B cell (primary cell): Measurements from ENCODE around the gene SPHK2.

Experiments
- EZH2 ChIP-seq: IDR thresholded peaks from 2 replicates; pipeline ENCODE4 v1.6.1; 2012; ENCODE audit warnings: borderline replicate concordance, low read depth, mild to moderate bottlenecking, moderate library complexity, low read length; ENCODE audit not compliant: insufficient read depth, poor library complexity, severe bottlenecking
- TF ChIP-seq, protein P1 (sequence below): fragments of 200-600 bp; IDR thresholded peaks from one replicate; pipeline ENCODE4 v1.8.0; 2022; ENCODE audit warnings: antibody characterized with exemption, mild to moderate bottlenecking

DNA sequence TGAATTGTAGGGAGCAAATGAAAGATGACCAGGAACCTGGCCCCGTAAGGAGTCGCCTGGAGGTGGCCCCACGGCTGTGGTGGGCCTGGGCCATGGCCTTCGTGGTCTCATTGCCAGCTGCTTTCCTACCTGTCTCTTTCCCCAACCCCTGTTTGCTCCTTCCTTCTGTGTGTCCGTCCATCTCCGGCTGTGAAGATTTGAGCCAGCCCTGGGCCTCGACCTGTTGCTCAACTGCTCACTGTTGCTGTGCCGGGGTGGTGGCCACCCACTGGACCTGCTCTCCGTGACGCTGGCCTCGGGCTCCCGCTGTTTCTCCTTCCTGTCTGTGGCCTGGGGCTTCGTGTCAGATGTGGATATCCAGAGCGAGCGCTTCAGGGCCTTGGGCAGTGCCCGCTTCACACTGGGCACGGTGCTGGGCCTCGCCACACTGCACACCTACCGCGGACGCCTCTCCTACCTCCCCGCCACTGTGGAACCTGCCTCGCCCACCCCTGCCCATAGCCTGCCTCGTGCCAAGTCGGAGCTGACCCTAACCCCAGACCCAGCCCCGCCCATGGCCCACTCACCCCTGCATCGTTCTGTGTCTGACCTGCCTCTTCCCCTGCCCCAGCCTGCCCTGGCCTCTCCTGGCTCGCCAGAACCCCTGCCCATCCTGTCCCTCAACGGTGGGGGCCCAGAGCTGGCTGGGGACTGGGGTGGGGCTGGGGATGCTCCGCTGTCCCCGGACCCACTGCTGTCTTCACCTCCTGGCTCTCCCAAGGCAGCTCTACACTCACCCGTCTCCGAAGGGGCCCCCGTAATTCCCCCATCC is 9.4 kb downstream of the SPHK2 start:
- TF ChIP-seq, protein P1, sequence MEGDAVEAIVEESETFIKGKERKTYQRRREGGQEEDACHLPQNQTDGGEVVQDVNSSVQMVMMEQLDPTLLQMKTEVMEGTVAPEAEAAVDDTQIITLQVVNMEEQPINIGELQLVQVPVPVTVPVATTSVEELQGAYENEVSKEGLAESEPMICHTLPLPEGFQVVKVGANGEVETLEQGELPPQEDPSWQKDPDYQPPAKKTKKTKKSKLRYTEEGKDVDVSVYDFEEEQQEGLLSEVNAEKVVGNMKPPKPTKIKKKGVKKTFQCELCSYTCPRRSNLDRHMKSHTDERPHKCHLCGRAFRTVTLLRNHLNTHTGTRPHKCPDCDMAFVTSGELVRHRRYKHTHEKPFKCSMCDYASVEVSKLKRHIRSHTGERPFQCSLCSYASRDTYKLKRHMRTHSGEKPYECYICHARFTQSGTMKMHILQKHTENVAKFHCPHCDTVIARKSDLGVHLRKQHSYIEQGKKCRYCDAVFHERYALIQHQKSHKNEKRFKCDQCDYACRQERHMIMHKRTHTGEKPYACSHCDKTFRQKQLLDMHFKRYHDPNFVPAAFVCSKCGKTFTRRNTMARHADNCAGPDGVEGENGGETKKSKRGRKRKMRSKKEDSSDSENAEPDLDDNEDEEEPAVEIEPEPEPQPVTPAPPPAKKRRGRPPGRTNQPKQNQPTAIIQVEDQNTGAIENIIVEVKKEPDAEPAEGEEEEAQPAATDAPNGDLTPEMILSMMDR: no peak
- TF ChIP-seq EZH2: no peak
